Activated CD8-positive, alpha-beta T cell treated with anti-CD3 and anti-CD28 coated beads for 36 hours (primary cell): ENCODE data around the gene RFLNA. TPM values are rescaled to one million over a fixed set of nuclear protein-coding genes. Genes with fewer than 3 reads are reported as not detected.

ENCODE experiments used
- ATAC-seq: fragments of 200-7000 bp; cut with Tn5 transposase; one replicate; pipeline ENCODE4 v1.10.0; 2021; ENCODE audit warnings: mild to moderate bottlenecking, moderate library complexity
- CTCF ChIA-PET: fragments of 350-600 bp; sonication (Branson Sonifier 250); formaldehyde crosslinking; loops from one replicate; lab custom pipeline; 2021; ENCODE audit warnings: antibody characterized with exemption; lab: Charles Lee
- POLR2A ChIA-PET: fragments of 350-600 bp; sonication (Branson Sonifier 250); formaldehyde crosslinking; loops from one replicate; lab custom pipeline; 2021; ENCODE audit warnings: antibody characterized with exemption; lab: Charles Lee
- DNase-seq: peaks from one replicate; pipeline ENCODE4 v3.0.0-alpha.2; 2020
- H3K27ac Mint-ChIP-seq: one replicate; pipeline ENCODE4 v1.8.0; 2021; ENCODE audit warnings: mild to moderate bottlenecking, mixed read lengths
- H3K27me3 Mint-ChIP-seq: one replicate; pipeline ENCODE4 v1.8.0; 2021; ENCODE audit warnings: mixed read lengths
- H3K36me3 Mint-ChIP-seq: one replicate; pipeline ENCODE4 v1.8.0; 2021; ENCODE audit warnings: low read depth, mixed read lengths
- H3K4me1 Mint-ChIP-seq: one replicate; pipeline ENCODE4 v1.8.0; 2021; ENCODE audit warnings: low read depth, mixed read lengths
- H3K4me3 Mint-ChIP-seq: one replicate; pipeline ENCODE4 v1.8.0; 2021; ENCODE audit warnings: mild to moderate bottlenecking, moderate library complexity, mixed read lengths
- H3K9me3 Mint-ChIP-seq: one replicate; pipeline ENCODE4 v1.8.0; 2021; ENCODE audit warnings: mixed read lengths
- intact Hi-C: fragments of 100-400 bp; cut with micrococcal nuclease; formaldehyde crosslinking; loops from one replicate; pipeline ENCODE4 v1.10.0; 2022
- total RNA-seq, 2 experiments: library from RNA; stranded (reverse); gene quantifications; one replicate each; pipeline ENCODE4 v1.2.3, GENCODE V29; 2021
- TF ChIP-seq, protein P1 (sequence below): fragments of 200-600 bp; IDR thresholded peaks from one replicate; pipeline ENCODE4 v1.8.0; 2022; ENCODE audit warnings: antibody characterized with exemption, mild to moderate bottlenecking

RFLNA gene
- total RNA-seq, 2 experiments from 2014 or later, result not detected

GRCh38 chr12:124334976-124335375, 40.1 kb downstream of the RFLNA start:
- Mint-ChIP-seq H3K36me3 (peaks cover 20% of the 10 kb centered on the region), H3K9me3 (no peaks in the 10 kb centered on the region), H3K4me1 (no peaks in the 10 kb centered on the region), H3K4me3 (no peak overlapping the region), H3K27ac (no peak overlapping the region), H3K27me3 (no peaks in the 10 kb centered on the region)
- TF ChIP-seq, protein P1, sequence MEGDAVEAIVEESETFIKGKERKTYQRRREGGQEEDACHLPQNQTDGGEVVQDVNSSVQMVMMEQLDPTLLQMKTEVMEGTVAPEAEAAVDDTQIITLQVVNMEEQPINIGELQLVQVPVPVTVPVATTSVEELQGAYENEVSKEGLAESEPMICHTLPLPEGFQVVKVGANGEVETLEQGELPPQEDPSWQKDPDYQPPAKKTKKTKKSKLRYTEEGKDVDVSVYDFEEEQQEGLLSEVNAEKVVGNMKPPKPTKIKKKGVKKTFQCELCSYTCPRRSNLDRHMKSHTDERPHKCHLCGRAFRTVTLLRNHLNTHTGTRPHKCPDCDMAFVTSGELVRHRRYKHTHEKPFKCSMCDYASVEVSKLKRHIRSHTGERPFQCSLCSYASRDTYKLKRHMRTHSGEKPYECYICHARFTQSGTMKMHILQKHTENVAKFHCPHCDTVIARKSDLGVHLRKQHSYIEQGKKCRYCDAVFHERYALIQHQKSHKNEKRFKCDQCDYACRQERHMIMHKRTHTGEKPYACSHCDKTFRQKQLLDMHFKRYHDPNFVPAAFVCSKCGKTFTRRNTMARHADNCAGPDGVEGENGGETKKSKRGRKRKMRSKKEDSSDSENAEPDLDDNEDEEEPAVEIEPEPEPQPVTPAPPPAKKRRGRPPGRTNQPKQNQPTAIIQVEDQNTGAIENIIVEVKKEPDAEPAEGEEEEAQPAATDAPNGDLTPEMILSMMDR, result no peak
- ChIA-PET CTCF (interaction anchor here (1.8 kb wide), 1 partner anchor 437 kb away, joined by 5 read pairs; no protein-coding TSS in a partner anchor), POLR2A (no interaction called here)
- intact Hi-C loops, result no loop called here
- DNase-seq (no peak), ATAC-seq (no peak)

DNA sequence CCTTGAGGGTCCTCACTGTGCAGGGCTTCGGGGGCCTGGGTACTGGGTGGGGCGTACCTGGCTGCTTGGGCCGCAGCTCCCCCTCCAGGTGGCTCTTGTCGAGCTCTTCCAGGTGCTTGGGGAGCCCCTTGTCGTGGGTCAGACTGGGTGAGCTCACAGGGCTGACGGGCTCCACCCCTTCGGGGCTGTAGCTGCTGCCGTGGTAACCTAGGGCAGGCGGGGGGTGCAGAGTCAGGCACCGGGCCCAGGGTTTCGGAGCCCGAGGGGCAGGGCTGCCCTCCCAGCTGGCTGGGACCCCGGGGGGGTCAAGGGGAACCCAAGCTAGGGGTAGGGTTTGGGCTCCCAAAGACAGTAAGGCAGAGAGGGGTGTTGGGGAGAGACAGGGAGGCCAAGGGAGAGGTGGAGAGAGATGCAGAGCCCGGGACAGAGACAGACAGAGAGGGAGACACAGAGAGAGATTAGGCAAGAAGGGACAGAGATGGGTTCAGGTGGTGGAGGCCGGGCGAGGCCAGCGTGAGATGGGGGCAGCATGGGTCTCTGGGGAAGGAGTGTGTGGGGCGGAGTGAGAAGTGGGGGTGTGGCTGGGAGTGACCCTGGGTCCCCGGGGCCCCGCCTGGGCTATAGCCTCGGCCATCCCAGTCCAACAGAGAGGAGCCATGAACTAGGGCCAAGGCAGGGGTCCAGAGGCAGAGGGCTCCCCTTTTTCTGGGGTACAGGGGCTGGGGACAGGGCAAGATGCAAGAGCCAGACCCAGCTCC, 40.7 kb downstream of the RFLNA start:
- H3K27me3 Mint-ChIP-seq, result no peaks in the 10 kb centered on the region
- H3K36me3 Mint-ChIP-seq, result peaks cover 22% of the 10 kb centered on the region
- CTCF ChIA-PET, result interaction anchor here (0.7 to 1.8 kb wide), 2 partner anchors 119 to 437 kb away, joined by 3 to 5 read pairs; no protein-coding TSS in a partner anchor
- H3K27ac Mint-ChIP-seq, result no peak overlapping the region
- no peaks in the 10 kb centered on the region for H3K4me1 Mint-ChIP-seq
- DNase-seq (no peak), ATAC-seq (no peak)
- H3K9me3 Mint-ChIP-seq, result no peaks in the 10 kb centered on the region
- intact Hi-C loops, result no loop called here
- TF ChIP-seq, protein P1, result no peak
- no peak overlapping the region for H3K4me3 Mint-ChIP-seq
- POLR2A ChIA-PET, result no interaction called here

DNA sequence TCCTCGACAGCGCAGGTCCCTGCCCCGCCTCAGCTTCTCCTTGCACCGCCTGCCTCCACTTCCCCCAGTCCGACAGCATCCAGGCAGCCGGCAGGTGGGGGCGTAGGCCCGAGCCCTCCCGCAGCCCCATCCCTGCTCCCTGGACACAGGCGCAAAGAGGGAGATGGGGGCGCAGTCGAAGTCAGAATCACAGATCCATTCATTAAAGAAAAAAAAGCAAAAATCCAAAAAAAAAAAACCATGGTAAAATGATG, 41.2 kb downstream of the RFLNA start:
- peaks cover 26% of the 10 kb centered on the region for H3K36me3 Mint-ChIP-seq
- DNase-seq (no peak), ATAC-seq (no peak)
- no peaks in the 10 kb centered on the region for H3K27me3 Mint-ChIP-seq
- H3K4me3 Mint-ChIP-seq, result no peak overlapping the region
- H3K9me3 Mint-ChIP-seq, result no peaks in the 10 kb centered on the region
- no peak overlapping the region for H3K27ac Mint-ChIP-seq
- CTCF ChIA-PET, result interaction anchor here (0.7 kb wide), 1 partner anchor 119 kb away, joined by 3 read pairs; no protein-coding TSS in a partner anchor
- no peaks in the 10 kb centered on the region for H3K4me1 Mint-ChIP-seq
- POLR2A ChIA-PET, result no interaction called here
- intact Hi-C loops, result no loop called here
- TF ChIP-seq, protein P1, result no peak

DNA sequence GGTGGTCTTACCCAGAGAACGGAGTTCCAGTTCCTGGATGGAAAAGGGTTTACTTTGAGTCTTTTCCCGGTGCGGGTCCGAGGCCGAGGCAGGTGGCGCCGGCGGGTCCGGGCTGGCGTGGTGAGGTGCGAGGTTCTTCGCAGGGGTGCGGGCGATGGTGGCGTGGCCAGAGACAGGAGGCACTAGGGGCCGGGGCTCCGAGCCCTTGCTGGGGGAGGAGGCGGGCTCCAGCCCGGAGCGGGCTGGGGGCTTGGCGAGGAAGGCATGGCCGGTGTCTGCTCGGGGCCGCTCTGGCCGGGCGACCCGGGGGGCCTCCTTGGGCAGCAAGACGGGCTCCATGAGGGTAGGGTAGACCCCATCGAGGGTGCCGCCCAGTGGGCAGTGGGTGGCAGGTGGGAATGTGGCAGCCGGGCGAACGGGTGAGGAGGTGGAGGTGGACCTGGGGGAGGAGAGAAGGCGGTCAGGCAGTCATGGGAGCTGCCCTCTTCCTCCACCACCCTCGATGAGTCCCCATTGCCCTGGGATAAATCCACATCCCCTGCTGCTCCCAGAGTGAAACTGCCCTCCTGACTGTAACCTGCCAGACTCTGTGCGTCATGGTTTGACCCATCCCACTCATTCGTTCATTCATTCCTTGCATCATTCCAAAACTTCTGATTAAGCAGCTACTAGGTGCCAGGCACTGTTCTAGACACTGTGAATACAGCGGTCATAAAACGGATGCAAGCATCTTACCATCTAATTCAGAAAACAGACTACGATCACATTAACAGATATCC, 42.0 kb downstream of the RFLNA start:
- Mint-ChIP-seq H3K4me1 (no peaks in the 10 kb centered on the region), H3K36me3 (peaks cover 26% of the 10 kb centered on the region), H3K9me3 (no peaks in the 10 kb centered on the region), H3K27me3 (no peaks in the 10 kb centered on the region), H3K4me3 (no peak overlapping the region), H3K27ac (no peak overlapping the region)
- ATAC-seq, result no peak
- ChIA-PET POLR2A (interaction anchor here (1.1 kb wide), 1 partner anchor 15 kb away, joined by 3 read pairs; no protein-coding TSS in a partner anchor), CTCF (no interaction called here)
- intact Hi-C loops, result no loop called here
- DNase-seq, result no peak
- TF ChIP-seq, protein P1, result no peak

- ATAC-seq (no peak), DNase-seq (no peak)
- POLR2A ChIA-PET, result interaction anchor here (1.1 kb wide), 1 partner anchor 14 kb away, joined by 3 read pairs; no protein-coding TSS in a partner anchor
- intact Hi-C loops, result no loop called here
- TF ChIP-seq, protein P1, result no peak
- Mint-ChIP-seq H3K27me3 (no peaks in the 10 kb centered on the region), H3K27ac (no peak overlapping the region), H3K36me3 (peaks cover 25% of the 10 kb centered on the region), H3K9me3 (no peaks in the 10 kb centered on the region), H3K4me1 (no peaks in the 10 kb centered on the region), H3K4me3 (no peak overlapping the region)
- CTCF ChIA-PET, result no interaction called here
These were observed 42.7 kb downstream of the RFLNA start for GRCh38 chr12:124337622-124338021.
